Choroid plexus epithelial cell (primary cell): ENCODE measurements around the gene PGS1.

ENCODE experiments used
- DNase-seq: peaks from one replicate; pipeline ENCODE4 v3.0.0-alpha.2; 2010; ENCODE audit warnings: low read depth
- H3K4me3 ChIP-seq: 2 replicates; pipeline ENCODE4 v1.5.1; 2011; ENCODE audit warnings: low read depth, mild to moderate bottlenecking, control low read depth, low read length, moderate library complexity
- TF ChIP-seq, protein P1 (sequence below): conservative IDR thresholded peaks from 2 replicates; pipeline ENCODE4 v1.5.1; 2011; ENCODE audit warnings: low read depth, mild to moderate bottlenecking, control low read depth, inconsistent platforms, low read length, moderate library complexity

PGS1 gene

DNA sequence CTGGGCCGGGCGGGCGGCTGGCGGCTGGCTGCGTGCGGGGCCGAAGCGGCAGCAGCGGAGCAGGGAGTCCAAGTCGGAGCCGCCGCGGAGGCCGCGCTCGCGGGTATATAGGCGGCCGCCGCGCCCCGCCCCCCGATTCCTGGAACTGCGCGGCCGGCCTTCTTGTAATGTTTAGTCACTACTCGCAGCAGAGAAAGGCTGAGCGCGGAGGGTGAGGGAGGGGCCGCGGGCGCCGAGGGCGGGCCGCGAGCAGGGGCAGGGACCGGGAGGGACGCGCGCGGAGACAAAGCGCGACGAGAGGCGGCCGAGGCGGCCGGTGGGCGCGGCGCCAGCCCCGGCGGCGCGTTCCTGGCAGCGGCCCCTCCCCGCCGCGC is 18.5 kb upstream of the PGS1 start, which contains the start of gene SOCS3:
Gene SOCS3 (minus strand): TSS at position 81 of the 374 bp plus-strand sequence. CDS start 982 bp downstream, outside the sequence.
- TF ChIP-seq, protein P1, sequence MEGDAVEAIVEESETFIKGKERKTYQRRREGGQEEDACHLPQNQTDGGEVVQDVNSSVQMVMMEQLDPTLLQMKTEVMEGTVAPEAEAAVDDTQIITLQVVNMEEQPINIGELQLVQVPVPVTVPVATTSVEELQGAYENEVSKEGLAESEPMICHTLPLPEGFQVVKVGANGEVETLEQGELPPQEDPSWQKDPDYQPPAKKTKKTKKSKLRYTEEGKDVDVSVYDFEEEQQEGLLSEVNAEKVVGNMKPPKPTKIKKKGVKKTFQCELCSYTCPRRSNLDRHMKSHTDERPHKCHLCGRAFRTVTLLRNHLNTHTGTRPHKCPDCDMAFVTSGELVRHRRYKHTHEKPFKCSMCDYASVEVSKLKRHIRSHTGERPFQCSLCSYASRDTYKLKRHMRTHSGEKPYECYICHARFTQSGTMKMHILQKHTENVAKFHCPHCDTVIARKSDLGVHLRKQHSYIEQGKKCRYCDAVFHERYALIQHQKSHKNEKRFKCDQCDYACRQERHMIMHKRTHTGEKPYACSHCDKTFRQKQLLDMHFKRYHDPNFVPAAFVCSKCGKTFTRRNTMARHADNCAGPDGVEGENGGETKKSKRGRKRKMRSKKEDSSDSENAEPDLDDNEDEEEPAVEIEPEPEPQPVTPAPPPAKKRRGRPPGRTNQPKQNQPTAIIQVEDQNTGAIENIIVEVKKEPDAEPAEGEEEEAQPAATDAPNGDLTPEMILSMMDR: no peak
- H3K4me3 ChIP-seq: peak within 1 kb of the TSS; percentile 96
- DNase-seq: peak; percentile 97

DNA sequence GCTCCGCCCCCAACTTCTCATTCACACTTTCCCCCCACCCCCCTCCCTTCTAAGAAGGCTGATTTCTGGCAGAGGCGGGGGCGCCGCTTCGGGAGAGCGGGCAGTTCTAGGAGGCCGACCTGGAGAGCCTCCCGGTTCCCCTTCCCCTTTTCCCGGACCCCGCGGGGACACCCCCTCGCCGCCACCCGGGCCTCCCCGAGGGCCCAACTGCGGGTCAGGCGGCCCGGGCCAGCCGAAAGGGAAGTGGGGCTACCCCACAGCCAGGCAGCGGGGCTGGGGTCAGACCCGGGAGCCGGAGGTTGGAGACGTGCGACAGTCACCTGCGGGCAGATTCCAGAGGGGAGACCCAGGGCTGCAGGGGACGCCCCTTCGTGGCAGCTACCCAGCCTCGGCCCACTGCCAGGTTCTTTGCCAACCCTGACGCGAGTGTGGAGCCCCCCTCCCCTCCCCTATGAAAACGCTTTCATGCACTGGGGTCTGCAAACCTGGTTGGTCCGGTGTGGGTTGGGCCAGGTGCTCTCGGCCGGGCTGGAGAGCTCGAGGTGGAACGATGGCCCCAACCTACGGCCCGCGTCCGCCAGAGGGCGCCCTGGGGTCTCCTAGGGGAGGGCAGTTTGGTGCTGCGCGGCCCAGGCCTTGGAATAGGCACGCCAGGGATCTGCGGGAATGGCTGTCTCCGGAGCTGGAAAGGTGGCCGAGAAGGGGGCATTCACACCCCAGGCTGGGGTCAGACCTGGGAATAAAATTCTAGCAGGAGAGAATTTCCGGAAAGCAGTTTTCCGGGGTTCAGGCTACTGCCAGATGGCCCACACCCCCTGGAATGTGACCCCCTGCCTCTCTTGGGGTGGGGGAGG is 17.9 kb upstream of the PGS1 start:
- DNase-seq: peak; percentile 89
- H3K4me3 ChIP-seq: peak overlapping the region; percentile 59
- TF ChIP-seq, protein P1: peak; percentile 93

DNA sequence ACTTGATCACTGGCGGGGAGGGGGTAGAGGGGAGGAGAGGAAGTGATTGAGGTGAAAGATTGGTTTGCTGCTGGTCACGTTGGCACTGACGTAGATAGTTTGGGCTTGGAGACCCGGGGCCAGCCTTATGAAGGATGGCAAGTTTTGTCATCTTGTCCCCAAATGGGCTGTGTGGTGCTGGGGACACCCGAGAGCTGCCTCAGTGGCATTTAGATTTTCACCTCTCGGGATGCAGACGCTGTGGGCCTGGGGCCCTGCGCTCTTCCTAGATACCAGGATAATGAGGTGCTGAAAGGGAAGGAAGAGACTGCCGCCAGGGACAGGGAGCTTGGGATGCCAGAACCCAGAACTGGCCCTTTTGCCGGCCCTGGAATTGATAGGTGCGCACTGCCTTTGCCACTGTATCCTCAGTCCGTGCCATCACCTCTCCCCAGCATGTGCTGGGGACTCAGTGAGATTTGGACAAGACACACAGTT is 17.2 kb upstream of the PGS1 start:
- H3K4me3 ChIP-seq: no peak overlapping the region
- no peak for DNase-seq
- TF ChIP-seq, protein P1: no peak

DNA sequence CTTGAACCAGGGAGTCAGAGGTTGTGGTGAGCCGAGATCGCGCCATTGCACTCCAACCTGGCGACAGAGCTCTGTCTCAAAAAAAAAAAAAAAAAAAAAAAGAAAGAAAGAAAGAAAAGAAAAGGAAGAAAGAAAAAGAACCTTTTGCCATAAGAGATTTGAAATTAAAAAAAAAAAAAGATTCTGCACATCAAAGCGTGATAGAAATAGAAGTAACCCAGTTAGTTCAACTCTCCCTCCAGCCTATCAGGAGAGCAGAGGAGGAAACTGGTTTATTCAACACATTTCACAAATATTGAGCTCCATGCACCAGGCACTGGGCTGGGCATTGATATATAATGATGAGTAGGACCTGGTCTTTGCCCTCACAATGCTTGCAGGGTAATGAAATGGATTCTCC is 16.2 kb upstream of the PGS1 start:
- TF ChIP-seq, protein P1: no peak
- no peak for DNase-seq
- no peak overlapping the region for H3K4me3 ChIP-seq

DNA sequence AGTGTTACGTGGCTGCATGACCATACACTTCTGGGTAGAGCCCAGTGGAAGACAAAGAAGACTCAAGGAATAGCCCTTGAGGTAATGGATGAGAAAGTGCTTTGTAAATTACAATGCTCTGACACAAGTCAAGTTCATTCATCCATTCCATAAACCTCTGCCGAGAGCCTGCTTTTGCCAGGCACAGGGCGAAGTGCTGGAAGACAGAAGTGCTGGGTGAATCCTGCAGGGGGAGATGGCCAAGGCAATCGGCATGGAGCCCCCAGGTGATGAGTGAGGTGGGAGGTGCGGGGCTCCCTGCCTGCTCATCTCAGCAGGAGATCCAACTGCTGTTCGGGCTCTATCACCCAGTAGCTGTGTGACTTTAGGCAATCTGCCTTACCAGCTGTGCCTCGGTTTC is 15.8 kb upstream of the PGS1 start:
- no peak for DNase-seq
- no peak overlapping the region for H3K4me3 ChIP-seq
- TF ChIP-seq, protein P1: peak; percentile 38

DNA sequence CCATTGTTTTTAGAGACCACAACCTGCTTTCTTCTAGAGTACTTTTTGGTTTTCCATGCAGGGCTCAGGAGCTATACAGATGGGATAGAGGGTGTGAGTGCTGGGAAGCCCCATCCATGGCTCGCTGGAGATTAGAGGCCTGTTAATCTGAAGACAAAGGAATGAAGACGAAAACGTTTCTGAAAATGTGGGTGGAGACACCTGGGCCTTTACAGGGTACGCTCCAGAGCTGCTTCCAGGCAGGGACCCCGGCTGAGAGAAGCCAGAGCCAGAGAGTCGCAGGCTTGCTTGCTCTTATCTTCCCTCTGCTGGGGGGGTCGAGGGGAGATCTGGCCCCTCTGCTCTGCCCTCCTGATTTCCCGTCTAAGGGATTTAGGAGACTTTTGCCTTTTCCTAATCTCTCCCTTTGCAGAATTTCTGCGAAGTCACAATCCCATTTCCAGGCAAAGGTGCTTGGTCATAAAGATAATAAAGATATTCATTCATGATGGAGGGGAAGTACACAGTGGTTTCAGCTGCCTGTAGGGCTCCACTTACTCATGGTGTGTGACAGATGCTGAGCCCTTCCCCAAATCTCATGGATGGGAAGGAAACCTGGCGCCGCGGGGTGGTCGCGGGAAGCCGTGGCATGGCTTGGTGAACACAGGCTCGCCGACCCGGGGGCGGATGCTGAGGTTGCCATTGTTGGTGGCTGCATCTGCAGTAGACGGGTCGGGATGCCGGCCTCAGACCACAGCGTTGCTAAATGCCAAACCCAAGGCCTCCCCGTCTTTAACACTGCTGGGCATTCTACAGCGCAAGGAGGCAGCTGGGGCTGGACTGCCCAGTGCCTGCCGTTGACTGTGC is 13.8 kb upstream of the PGS1 start:
- TF ChIP-seq, protein P1: no peak
- DNase-seq: no peak
- H3K4me3 ChIP-seq: no peak overlapping the region
